ENCODE results near the gene FCAMR. TPM values are rescaled to one million over a fixed set of nuclear protein-coding genes. Genes with fewer than 3 reads are reported as not detected.

The FCAMR gene
- total RNA-seq, 1 experiment from 2014 or later: not detected

DNA sequence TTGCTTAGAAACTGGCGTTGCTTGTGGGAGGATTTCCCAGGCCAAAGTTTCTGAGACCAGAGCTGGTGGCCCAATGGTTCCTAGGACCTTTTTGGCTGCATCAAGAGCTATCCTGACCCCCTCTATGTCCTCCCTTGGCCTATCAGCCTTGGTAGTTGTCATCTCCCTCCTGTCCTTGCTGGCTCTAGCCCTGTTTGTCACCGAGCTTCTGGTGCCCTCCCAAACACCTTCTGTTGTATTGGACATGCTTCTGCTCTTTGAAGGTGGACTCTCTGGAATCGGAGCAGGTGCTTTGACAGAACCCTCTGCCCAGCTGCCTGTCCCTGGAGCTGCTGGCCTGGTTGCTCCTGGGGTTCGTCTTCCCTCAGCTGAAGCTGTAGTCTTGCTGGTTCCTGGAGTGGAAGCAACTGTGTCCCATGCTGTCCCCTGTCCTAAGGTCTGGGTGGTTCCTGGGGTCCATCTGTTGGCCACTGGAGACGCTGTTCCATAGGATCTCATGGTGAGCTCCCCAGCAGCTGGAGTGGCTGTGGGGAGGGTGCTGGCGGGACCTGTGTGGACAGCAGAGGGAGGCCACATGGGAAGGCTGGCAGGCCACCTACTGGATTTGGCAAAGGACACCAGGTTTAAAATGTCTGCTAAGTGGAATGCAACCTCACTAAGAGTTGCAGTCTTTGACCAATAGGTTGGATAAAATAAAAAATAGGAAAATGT is 9.4 kb downstream of the FCAMR start:
- ChIA-PET POLR2A (ENCODE audit: low non-redundant PET) (no interaction called here), CTCF (no interaction called here)
- Histone ChIP-seq H3K36me3 (ENCODE audit: insufficient read depth, low read length, poor library complexity, severe bottlenecking) (no peaks in the 10 kb centered on the region), H3K9me3 (ENCODE audit: low read depth, low read length, poor library complexity, severe bottlenecking) (no peaks in the 10 kb centered on the region), H3K4me1 (ENCODE audit: insufficient read depth, low read length, poor library complexity, severe bottlenecking) (no peaks in the 10 kb centered on the region), H3K27ac (ENCODE audit: low read depth, low read length, poor library complexity, severe bottlenecking) (no peak overlapping the region), H3K27me3 (replicated peaks; ENCODE audit: insufficient read depth, low read depth, low read length, poor library complexity) (peaks cover 5% of the 10 kb centered on the region), H3K4me3 (ENCODE audit: low read depth, low read length, poor library complexity, severe bottlenecking) (no peak overlapping the region)
- DNase-seq (ENCODE audit: low spot score): no peak
- TF ChIP-seq, protein P1, sequence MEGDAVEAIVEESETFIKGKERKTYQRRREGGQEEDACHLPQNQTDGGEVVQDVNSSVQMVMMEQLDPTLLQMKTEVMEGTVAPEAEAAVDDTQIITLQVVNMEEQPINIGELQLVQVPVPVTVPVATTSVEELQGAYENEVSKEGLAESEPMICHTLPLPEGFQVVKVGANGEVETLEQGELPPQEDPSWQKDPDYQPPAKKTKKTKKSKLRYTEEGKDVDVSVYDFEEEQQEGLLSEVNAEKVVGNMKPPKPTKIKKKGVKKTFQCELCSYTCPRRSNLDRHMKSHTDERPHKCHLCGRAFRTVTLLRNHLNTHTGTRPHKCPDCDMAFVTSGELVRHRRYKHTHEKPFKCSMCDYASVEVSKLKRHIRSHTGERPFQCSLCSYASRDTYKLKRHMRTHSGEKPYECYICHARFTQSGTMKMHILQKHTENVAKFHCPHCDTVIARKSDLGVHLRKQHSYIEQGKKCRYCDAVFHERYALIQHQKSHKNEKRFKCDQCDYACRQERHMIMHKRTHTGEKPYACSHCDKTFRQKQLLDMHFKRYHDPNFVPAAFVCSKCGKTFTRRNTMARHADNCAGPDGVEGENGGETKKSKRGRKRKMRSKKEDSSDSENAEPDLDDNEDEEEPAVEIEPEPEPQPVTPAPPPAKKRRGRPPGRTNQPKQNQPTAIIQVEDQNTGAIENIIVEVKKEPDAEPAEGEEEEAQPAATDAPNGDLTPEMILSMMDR (conservative IDR thresholded peaks at IDR 0.05; ENCODE audit: low read depth, low read length): no peak
- TF ChIP-seq EZH2 (IDR thresholded peaks at IDR 0.05; ENCODE audit: borderline replicate concordance, low read depth, low read length, poor library complexity, severe bottlenecking): no peak
- no TSS peak for BruUV-seq (replicated peaks)
- intact Hi-C loops (cut with micrococcal nuclease; ENCODE audit: unreplicated experiment): no loop called here

DNA sequence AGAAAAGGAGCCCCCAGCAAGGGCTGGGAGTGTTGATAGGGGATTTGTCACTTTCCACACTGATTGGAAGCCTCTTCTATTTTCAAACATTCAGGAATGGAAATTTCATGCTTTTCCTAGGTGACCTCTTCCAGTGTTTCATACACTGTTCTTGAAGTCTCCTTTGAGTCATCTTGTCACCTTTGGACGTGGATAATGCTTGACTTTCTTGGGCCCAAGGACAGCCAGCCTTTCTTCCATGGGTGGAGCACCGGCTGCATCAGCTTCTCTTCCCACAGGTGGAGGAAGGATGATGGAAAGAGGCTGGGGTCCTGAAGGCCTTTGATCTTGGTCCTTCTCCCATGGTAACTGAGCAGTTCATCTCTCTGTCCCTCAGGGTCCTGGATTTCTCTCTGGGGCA is 12.1 kb downstream of the FCAMR start:
- H3K4me3 ChIP-seq (ENCODE audit: low read depth, low read length, poor library complexity, severe bottlenecking): no peak overlapping the region
- ChIA-PET POLR2A (ENCODE audit: low non-redundant PET) (no interaction called here), CTCF (no interaction called here)
- H3K27me3 ChIP-seq (replicated peaks; ENCODE audit: insufficient read depth, low read depth, low read length, poor library complexity): peaks cover 5% of the 10 kb centered on the region
- TF ChIP-seq, protein P1 (conservative IDR thresholded peaks at IDR 0.05; ENCODE audit: low read depth, low read length): no peak
- TF ChIP-seq EZH2 (IDR thresholded peaks at IDR 0.05; ENCODE audit: borderline replicate concordance, low read depth, low read length, poor library complexity, severe bottlenecking): no peak
- no peaks in the 10 kb centered on the region for H3K36me3 ChIP-seq (ENCODE audit: insufficient read depth, low read length, poor library complexity, severe bottlenecking)
- intact Hi-C loops (cut with micrococcal nuclease; ENCODE audit: unreplicated experiment): no loop called here
- no peaks in the 10 kb centered on the region for H3K4me1 ChIP-seq (ENCODE audit: insufficient read depth, low read length, poor library complexity, severe bottlenecking)
- BruUV-seq (replicated peaks): no TSS peak
- H3K27ac ChIP-seq (ENCODE audit: low read depth, low read length, poor library complexity, severe bottlenecking): no peak overlapping the region
- no peak for DNase-seq (ENCODE audit: low spot score)
- no peaks in the 10 kb centered on the region for H3K9me3 ChIP-seq (ENCODE audit: low read depth, low read length, poor library complexity, severe bottlenecking)

DNA sequence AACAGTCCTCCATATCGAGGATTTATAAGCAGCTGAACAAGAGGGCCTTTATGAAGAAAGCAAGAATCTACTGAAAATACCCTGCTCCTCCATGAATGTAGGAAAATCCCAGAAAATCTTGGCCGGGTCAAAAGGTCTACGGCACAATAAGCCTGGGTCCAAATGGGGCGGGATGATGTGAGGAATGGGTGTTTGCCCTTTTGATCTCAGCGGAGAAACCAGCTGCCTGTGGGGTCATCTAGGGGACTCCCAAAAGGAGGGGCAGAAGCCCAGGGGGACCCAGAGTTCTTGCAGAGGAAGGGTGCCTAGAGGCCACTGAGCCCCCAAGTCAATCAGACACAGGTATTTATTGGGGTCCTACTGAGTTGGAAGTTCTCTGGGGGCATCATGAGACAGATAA is 12.6 kb downstream of the FCAMR start:
- no TSS peak for BruUV-seq (replicated peaks)
- intact Hi-C loops (cut with micrococcal nuclease; ENCODE audit: unreplicated experiment): no loop called here
- TF ChIP-seq, protein P1 (conservative IDR thresholded peaks at IDR 0.05; ENCODE audit: low read depth, low read length): no peak
- TF ChIP-seq EZH2 (IDR thresholded peaks at IDR 0.05; ENCODE audit: borderline replicate concordance, low read depth, low read length, poor library complexity, severe bottlenecking): no peak
- no peaks in the 10 kb centered on the region for H3K9me3 ChIP-seq (ENCODE audit: low read depth, low read length, poor library complexity, severe bottlenecking)
- no peak overlapping the region for H3K27ac ChIP-seq (ENCODE audit: low read depth, low read length, poor library complexity, severe bottlenecking)
- no peaks in the 10 kb centered on the region for H3K36me3 ChIP-seq (ENCODE audit: insufficient read depth, low read length, poor library complexity, severe bottlenecking)
- POLR2A ChIA-PET (ENCODE audit: low non-redundant PET): no interaction called here
- H3K4me3 ChIP-seq (ENCODE audit: low read depth, low read length, poor library complexity, severe bottlenecking): no peak overlapping the region
- H3K27me3 ChIP-seq (replicated peaks; ENCODE audit: insufficient read depth, low read depth, low read length, poor library complexity): peaks cover 5% of the 10 kb centered on the region
- no peaks in the 10 kb centered on the region for H3K4me1 ChIP-seq (ENCODE audit: insufficient read depth, low read length, poor library complexity, severe bottlenecking)
- DNase-seq (ENCODE audit: low spot score): no peak
- CTCF ChIA-PET: no interaction called here

Measured in A673 (cell line).